SJSA1 (cell line): Measurements from ENCODE around the gene TEC. TPM values are rescaled to one million over a fixed set of nuclear protein-coding genes. Genes with fewer than 3 reads are reported as not detected.
"Not testable (repeated sequence)": the region's sequence is repeated elsewhere in the genome, so short reads cannot be mapped to it uniquely, and the experiment has no call there.

Experiments used
- DNase-seq, 2 experiments: peaks; one replicate each; pipeline ENCODE4 v3.0.0-alpha.2; 2015 to 2020; ENCODE audit warnings: low spot score in 2 of 2, low read depth in 1 of 2
- H3K27ac ChIP-seq: fragments of 250-450 bp; sonication (Bioruptor Pico); 2 replicates; pipeline ENCODE4 v1.5.1; 2020; ENCODE audit warnings: mild to moderate bottlenecking, moderate library complexity
- H3K27me3 ChIP-seq: fragments of 250-450 bp; sonication (Bioruptor Pico); replicated peaks from 2 replicates; pipeline ENCODE4 v1.5.1; 2020; ENCODE audit warnings: mild to moderate bottlenecking, moderate library complexity
- H3K36me3 ChIP-seq: fragments of 250-450 bp; sonication (Bioruptor Pico); 2 replicates; pipeline ENCODE4 v1.5.1; 2020; ENCODE audit warnings: mild to moderate bottlenecking
- H3K4me1 ChIP-seq: fragments of 250-450 bp; sonication (Bioruptor Pico); replicated peaks from 2 replicates; pipeline ENCODE4 v1.6.1; 2021; ENCODE audit warnings: mild to moderate bottlenecking
- H3K4me3 ChIP-seq: fragments of 250-450 bp; sonication (Bioruptor Pico); 2 replicates; pipeline ENCODE4 v1.5.1; 2020; ENCODE audit warnings: mild to moderate bottlenecking
- H3K9me3 ChIP-seq: fragments of 250-450 bp; sonication (Bioruptor Pico); replicated peaks from 2 replicates; pipeline ENCODE4 v1.5.1; 2020; ENCODE audit warnings: mild to moderate bottlenecking
- total RNA-seq: library from RNA; depleted of rRNA; stranded (reverse); fragments of >200 nt; shearing (Covaris generic); gene quantifications from 2 replicates; pipeline ENCODE4 v1.2.3, GENCODE V29; 2014

Gene TEC
- total RNA-seq, 1 experiment from 2014 or later, result 0.05 TPM

- Histone ChIP-seq H3K27ac (no peak overlapping the region), H3K27me3 (no peaks in the 10 kb centered on the region), H3K4me3 (no peak overlapping the region), H3K9me3 (no peaks in the 10 kb centered on the region), H3K36me3 (no peaks in the 10 kb centered on the region), H3K4me1 (no peaks in the 10 kb centered on the region)
- DNase-seq, result no peak
Observed at GRCh38 chr4:48243429-48243828, 26.2 kb downstream of the TEC start.

GRCh38 chr4:48242511-48243195 is 27.0 kb downstream of the TEC start:
- Histone ChIP-seq H3K36me3 (no peaks in the 10 kb centered on the region), H3K9me3 (no peaks in the 10 kb centered on the region), H3K4me1 (no peaks in the 10 kb centered on the region), H3K27ac (no peak overlapping the region), H3K27me3 (no peaks in the 10 kb centered on the region), H3K4me3 (no peak overlapping the region)
- DNase-seq, result no peak

DNA sequence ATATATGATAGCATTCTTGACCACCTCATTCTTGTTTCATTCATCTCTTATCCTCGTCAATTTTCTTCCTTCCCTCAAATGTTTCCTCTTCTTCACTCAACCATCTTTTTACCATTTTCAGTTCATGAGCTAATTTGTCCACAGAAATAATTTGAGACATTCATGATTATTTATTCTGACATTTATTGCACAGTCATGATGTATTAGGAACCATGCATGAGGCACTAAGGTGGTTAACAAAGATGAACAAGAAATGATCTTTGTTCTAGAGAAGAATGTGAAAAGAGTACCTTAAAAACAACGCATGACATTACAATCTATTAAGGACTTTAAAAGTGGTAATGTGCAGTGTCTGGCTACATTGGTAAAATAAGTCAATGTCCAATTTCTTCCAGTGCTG is 27.9 kb downstream of the TEC start:
- Histone ChIP-seq H3K27ac (no peak overlapping the region), H3K4me1 (no peaks in the 10 kb centered on the region), H3K4me3 (no peak overlapping the region), H3K27me3 (no peaks in the 10 kb centered on the region), H3K36me3 (no peaks in the 10 kb centered on the region), H3K9me3 (no peaks in the 10 kb centered on the region)
- no peak for DNase-seq

DNA sequence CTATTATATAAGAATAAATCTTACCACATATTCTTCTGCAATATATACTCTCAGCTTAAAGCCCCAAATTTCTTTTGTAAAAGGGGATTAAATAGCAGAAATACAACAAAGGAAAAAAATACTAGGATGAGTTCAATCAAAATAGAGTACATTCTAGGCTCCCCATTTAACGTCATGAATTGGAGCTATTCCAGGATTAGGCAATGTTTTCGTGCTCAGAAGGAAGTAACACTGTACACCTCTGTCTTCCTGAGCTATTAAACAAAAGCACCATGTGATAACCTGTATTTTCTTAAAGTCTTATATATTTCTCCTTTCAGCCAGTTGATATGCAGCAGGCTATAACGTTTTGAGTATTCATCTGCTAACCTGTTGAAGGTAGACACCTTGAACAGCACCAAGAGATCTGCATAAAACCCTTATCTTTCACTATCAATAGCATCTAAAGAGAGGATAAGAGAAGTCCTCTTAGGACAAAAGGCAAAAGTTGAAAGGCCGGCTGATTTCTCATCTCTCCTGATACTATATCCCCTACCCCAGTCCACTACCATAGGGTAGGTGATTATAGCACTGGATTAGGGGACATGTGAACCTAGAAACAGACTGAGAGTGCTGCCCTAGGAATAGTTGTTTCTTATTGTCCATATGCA is 31.5 kb downstream of the TEC start:
- no peak for DNase-seq
- Histone ChIP-seq H3K9me3 (no peaks in the 10 kb centered on the region), H3K4me1 (no peaks in the 10 kb centered on the region), H3K27me3 (no peaks in the 10 kb centered on the region), H3K27ac (no peak overlapping the region), H3K36me3 (no peaks in the 10 kb centered on the region), H3K4me3 (no peak overlapping the region)

- no peaks in the 10 kb centered on the region for H3K4me1 ChIP-seq
- DNase-seq, result no peak
- no peaks in the 10 kb centered on the region for H3K27me3 ChIP-seq
- H3K9me3 ChIP-seq, result no peaks in the 10 kb centered on the region
- no peaks in the 10 kb centered on the region for H3K36me3 ChIP-seq
- no peak overlapping the region for H3K27ac ChIP-seq
- H3K4me3 ChIP-seq, result no peak overlapping the region
Observed at GRCh38 chr4:48235050-48235449, 34.6 kb downstream of the TEC start.

- no peak for DNase-seq
- Histone ChIP-seq H3K36me3 (no peaks in the 10 kb centered on the region), H3K4me3 (no peak overlapping the region), H3K4me1 (no peaks in the 10 kb centered on the region), H3K27ac (no peak overlapping the region), H3K27me3 (no peaks in the 10 kb centered on the region), H3K9me3 (no peaks in the 10 kb centered on the region)
Observed at GRCh38 chr4:48234575-48234974, 35.1 kb downstream of the TEC start.

DNA sequence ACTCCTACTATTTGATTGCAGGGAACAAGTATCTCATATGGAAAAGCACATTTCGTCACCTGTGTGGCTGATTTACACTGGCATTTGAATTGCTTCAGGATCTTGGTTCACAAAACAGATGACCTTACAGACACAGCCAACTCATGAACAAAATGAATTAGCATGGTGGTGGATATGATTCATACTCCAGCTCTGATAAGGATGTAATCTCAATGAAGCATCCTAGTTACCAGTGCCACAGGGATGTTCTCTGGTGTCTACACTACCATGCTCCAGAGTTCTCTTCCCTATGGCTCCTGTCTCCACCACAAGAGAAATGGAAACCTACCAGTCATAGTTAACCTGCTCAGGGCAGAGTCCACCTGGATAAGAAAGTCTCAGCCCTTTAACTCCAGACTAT is 40.7 kb downstream of the TEC start:
- H3K4me3 ChIP-seq, result no peak overlapping the region
- H3K27me3 ChIP-seq, result no peaks in the 10 kb centered on the region
- H3K4me1 ChIP-seq, result no peaks in the 10 kb centered on the region
- no peaks in the 10 kb centered on the region for H3K36me3 ChIP-seq
- H3K9me3 ChIP-seq, result no peaks in the 10 kb centered on the region
- DNase-seq, result no peak
- H3K27ac ChIP-seq, result no peak overlapping the region

- DNase-seq, result no peak
- H3K36me3 ChIP-seq, result no peaks in the 10 kb centered on the region
- H3K9me3 ChIP-seq, result no peaks in the 10 kb centered on the region
- no peaks in the 10 kb centered on the region for H3K27me3 ChIP-seq
- H3K4me3 ChIP-seq, result no peak overlapping the region
- no peak overlapping the region for H3K27ac ChIP-seq
- H3K4me1 ChIP-seq, result no peaks in the 10 kb centered on the region
Observed at GRCh38 chr4:48227662-48228061, 42.0 kb downstream of the TEC start.

- Histone ChIP-seq H3K9me3 (no peaks in the 10 kb centered on the region), H3K36me3 (no peaks in the 10 kb centered on the region), H3K4me3 (no peak overlapping the region), H3K4me1 (no peaks in the 10 kb centered on the region), H3K27me3 (no peaks in the 10 kb centered on the region), H3K27ac (no peak overlapping the region)
- DNase-seq, result no peak
Observed at GRCh38 chr4:48226199-48226598, 43.4 kb downstream of the TEC start.

DNA sequence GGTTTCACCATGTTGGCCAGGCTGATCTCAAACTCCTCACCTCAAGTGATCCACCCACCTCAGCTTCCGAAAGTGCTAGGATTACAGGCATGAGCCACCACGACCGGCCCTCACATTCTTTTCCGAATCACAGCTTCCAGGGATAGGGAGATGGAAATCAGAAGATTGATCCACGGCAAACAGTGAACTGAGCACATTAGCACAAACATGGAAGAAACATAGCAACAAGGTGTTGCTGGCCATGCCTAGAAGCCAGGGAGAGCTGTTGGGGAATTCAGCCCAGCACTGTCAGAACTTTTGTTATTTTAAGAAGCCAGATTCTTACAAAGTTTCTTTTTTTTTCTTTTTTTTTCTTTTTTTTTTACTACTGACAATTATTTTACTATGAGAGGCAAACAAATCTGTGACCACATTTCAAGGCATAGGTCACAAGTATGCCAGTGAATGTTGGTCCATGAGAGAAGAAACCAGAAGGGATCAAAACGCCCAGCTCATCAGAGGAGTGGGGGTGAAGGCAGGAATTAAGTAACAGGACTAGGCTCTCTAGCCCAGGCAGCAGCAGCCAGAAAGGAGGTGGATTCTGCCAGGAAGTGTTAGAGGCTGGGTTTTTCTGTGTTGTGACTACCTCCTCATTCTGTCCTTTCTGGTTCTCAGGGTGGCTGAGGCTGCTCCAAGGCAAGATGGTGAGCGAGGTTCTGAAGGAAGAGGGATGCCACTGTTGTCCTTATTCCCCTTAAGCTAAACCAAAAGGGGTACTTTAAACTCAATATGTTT is 44.1 kb downstream of the TEC start:
- no peaks in the 10 kb centered on the region for H3K36me3 ChIP-seq
- no peaks in the 10 kb centered on the region for H3K27me3 ChIP-seq
- no peak for DNase-seq
- H3K27ac ChIP-seq, result no peak overlapping the region
- no peaks in the 10 kb centered on the region for H3K9me3 ChIP-seq
- H3K4me1 ChIP-seq, result no peaks in the 10 kb centered on the region
- H3K4me3 ChIP-seq, result no peak overlapping the region

DNA sequence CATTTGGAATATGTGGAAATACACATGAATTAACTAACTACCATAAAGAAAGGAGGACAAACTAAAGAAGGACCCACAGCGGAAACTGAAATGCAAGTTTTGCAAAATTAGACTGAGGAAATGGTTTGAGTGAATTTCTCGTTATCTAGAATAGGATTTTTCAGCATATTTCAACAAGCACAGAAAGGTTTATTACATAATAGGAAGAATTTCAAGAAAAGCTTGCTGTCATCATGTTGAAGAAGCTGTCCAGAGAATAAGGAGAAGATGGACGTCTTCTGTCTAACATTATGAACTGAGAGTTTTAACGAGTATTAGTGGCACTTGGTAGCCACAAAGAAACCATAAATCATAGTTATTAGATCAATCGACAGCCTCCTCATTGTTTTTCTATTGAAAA is 45.0 kb downstream of the TEC start:
- Histone ChIP-seq H3K4me3 (no peak overlapping the region), H3K27me3 (no peaks in the 10 kb centered on the region), H3K4me1 (no peaks in the 10 kb centered on the region), H3K27ac (no peak overlapping the region), H3K9me3 (no peaks in the 10 kb centered on the region), H3K36me3 (no peaks in the 10 kb centered on the region)
- DNase-seq, result no peak

GRCh38 chr4:48223633-48224295 is 45.9 kb downstream of the TEC start:
- H3K4me1 ChIP-seq, result no peaks in the 10 kb centered on the region
- H3K36me3 ChIP-seq, result no peaks in the 10 kb centered on the region
- no peak overlapping the region for H3K27ac ChIP-seq
- H3K27me3 ChIP-seq, result no peaks in the 10 kb centered on the region
- DNase-seq, result peak in 1 of 2 experiments; percentile 1
- no peak overlapping the region for H3K4me3 ChIP-seq
- H3K9me3 ChIP-seq, result no peaks in the 10 kb centered on the region

DNA sequence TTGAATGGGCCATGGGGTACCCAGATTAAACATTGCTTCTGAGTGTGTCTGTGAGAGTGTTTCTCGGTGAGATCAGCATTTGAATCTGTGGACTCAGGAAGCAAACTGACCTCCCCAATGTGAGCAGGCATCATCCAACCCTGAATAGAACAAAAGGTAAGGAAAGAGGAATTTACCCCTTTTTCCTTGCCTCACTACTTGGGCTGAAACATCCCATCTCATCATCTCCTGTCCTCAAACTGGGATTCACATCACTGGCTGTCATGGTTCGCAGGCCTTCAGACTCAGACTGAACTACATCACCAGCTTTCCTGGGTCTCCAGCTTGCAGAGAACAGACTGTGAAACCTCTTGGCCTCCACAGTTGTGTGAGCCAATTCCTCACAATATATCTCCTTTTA is 47.1 kb downstream of the TEC start:
- Histone ChIP-seq H3K27ac (no peak overlapping the region), H3K4me3 (no peak overlapping the region), H3K9me3 (no peaks in the 10 kb centered on the region), H3K4me1 (no peaks in the 10 kb centered on the region), H3K27me3 (no peaks in the 10 kb centered on the region), H3K36me3 (no peaks in the 10 kb centered on the region)
- DNase-seq, result no peak

- not testable (repeated sequence) for H3K27ac ChIP-seq, H3K9me3 ChIP-seq, DNase-seq, H3K4me1 ChIP-seq, H3K36me3 ChIP-seq, H3K27me3 ChIP-seq, H3K4me3 ChIP-seq
Observed at GRCh38 chr4:48219430-48219829, 50.2 kb downstream of the TEC start.
